Skin of body (tissue), 2 donors: ENCODE measurements around the gene TUSC2. TPM values are rescaled to one million over a fixed set of nuclear protein-coding genes. Genes with fewer than 3 reads are reported as not detected.

Source experiments
- DNase-seq: peaks from one replicate; lab custom pipeline; 2025; lab: John Stamatoyannopoulos, UW
- total RNA-seq: library from RNA; depleted of rRNA; stranded (reverse); fragments of >200 nt; gene quantifications from one replicate; pipeline ENCODE4 v1.2.3, GENCODE V29; 2014

TUSC2 gene
- total RNA-seq, 1 donor from 2014 or later, result 5.8 TPM

GRCh38 chr3:50336452-50337174 lies 8.6 kb upstream of the TUSC2 start:
- peak; percentile 56 for DNase-seq

GRCh38 chr3:50334339-50335075 lies 6.5 kb upstream of the TUSC2 start:
- DNase-seq, result no peak

GRCh38 chr3:50333744-50334328 lies 5.8 kb upstream of the TUSC2 start:
- peak; percentile 24 for DNase-seq

GRCh38 chr3:50331364-50331907 lies 3.4 kb upstream of the TUSC2 start:
- DNase-seq, result no peak

GRCh38 chr3:50330330-50330729 lies 2.3 kb upstream of the TUSC2 start:
- DNase-seq, result no peak

- DNase-seq, result no peak
These were observed 894 bp downstream of the TUSC2 start for GRCh38 chr3:50327129-50327528.

- no peak for DNase-seq
These were observed 1.9 kb downstream of the TUSC2 start for GRCh38 chr3:50326182-50326541.

- no peak for DNase-seq
These were observed 2.4 kb downstream of the TUSC2 start for GRCh38 chr3:50325497-50326181.

GRCh38 chr3:50325113-50325480 lies 2.9 kb downstream of the TUSC2 start:
- no peak for DNase-seq

- no peak for DNase-seq
These were observed 3.5 kb downstream of the TUSC2 start for GRCh38 chr3:50324351-50325112.

- peak; percentile 23 for DNase-seq
These were observed 4.3 kb downstream of the TUSC2 start for GRCh38 chr3:50323614-50324199.

GRCh38 chr3:50323092-50323600 lies 4.9 kb downstream of the TUSC2 start:
- peak; percentile 49 for DNase-seq

- peak; percentile 49 for DNase-seq
These were observed 5.5 kb downstream of the TUSC2 start, which contains the start of gene HYAL2 for GRCh38 chr3:50322386-50323091. TSS of gene HYAL2 (minus strand) at chr3:50322745. CDS start at chr3:50320489, 2,256 bp downstream.

GRCh38 chr3:50322115-50322385 lies 6.0 kb downstream of the TUSC2 start:
- DNase-seq, result no peak

GRCh38 chr3:50321336-50322114 lies 6.5 kb downstream of the TUSC2 start:
- DNase-seq, result peak; percentile 89

GRCh38 chr3:50320853-50321335 lies 7.1 kb downstream of the TUSC2 start:
- peak; percentile 58 for DNase-seq

- no peak for DNase-seq
These were observed 8.0 kb downstream of the TUSC2 start for GRCh38 chr3:50319894-50320625.

- DNase-seq, result no peak
These were observed 8.7 kb downstream of the TUSC2 start for GRCh38 chr3:50319181-50319893.
